Left cardiac atrium (tissue), 4 donors: ENCODE results near the gene DAAM1. TPM values are rescaled to one million over a fixed set of nuclear protein-coding genes. Genes with fewer than 3 reads are reported as not detected.

Source experiments
- ATAC-seq, 2 donors: fragments of 200-7000 bp; cut with Tn5 transposase; one replicate each; pipeline ENCODE4 v1.9.1; 2020; ENCODE audit warnings: mild to moderate bottlenecking in 2 of 2, moderate library complexity in 2 of 2
- DNase-seq: peaks from one replicate; pipeline ENCODE4 v3.0.0-alpha.2; 2020
- intact Hi-C, 2 donors: fragments of 100-400 bp; cut with DNase I; formaldehyde crosslinking; loops; one replicate each; pipeline versions ENCODE4 v1.14.1 to v1.15.1; 2022 to 2023
- total RNA-seq, 2 donors: library from RNA; stranded (reverse); fragmentation: NEBNext Ultra II Directional; extraction: Animal tissue kit (Norgen Biotek cat#: 25700); gene quantifications; one replicate each; pipeline ENCODE4 v1.2.1, GENCODE V29; 2021
- donor health status: DM: no; HTN: yes; CAD: no.
- donor health status: DM: no; HTN: yes; CAD: no; lungs with severe emphysema.
- donor health status: DM: yes; HTN: yes; CAD: no.
- donor health status: Dilated cardiomyopathy.

Gene DAAM1
- total RNA-seq, 2 donors from 2014 or later = 87.2 to 97.1 TPM

- intact Hi-C loops = no loop called here
- no peak for DNase-seq
- no peak for ATAC-seq
Measured at GRCh38 chr14:59299731-59300130, 111.3 kb downstream of the DAAM1 start.

- ATAC-seq (peak in 1 of 2 donors; percentile 44), DNase-seq (no peak)
- intact Hi-C loops = no loop called here
Measured at GRCh38 chr14:59301354-59301753, 112.9 kb downstream of the DAAM1 start.

GRCh38 chr14:59302313-59302712, 113.8 kb downstream of the DAAM1 start:
- DNase-seq (no peak), ATAC-seq (peak in 1 of 2 donors; percentile 58)
- intact Hi-C loops = no loop called here

- ATAC-seq (no peak), DNase-seq (no peak)
- intact Hi-C loops = no loop called here
Measured at GRCh38 chr14:59303216-59303615, 114.7 kb downstream of the DAAM1 start.

- DNase-seq (no peak), ATAC-seq (no peak)
- intact Hi-C loops = no loop called here
Measured at GRCh38 chr14:59305231-59305630, 116.8 kb downstream of the DAAM1 start.

GRCh38 chr14:59305836-59306555, 117.5 kb downstream of the DAAM1 start:
- ATAC-seq (no peak), DNase-seq (no peak)
- intact Hi-C loops = no loop called here

GRCh38 chr14:59306775-59307174, 118.3 kb downstream of the DAAM1 start:
- DNase-seq (no peak), ATAC-seq (peak in 1 of 2 donors; percentile 30)
- intact Hi-C loops = no loop called here

GRCh38 chr14:59308086-59308485, 119.6 kb downstream of the DAAM1 start:
- intact Hi-C loops = no loop called here
- ATAC-seq (no peak), DNase-seq (no peak)

GRCh38 chr14:59308673-59309072, 120.2 kb downstream of the DAAM1 start:
- intact Hi-C loops = no loop called here
- ATAC-seq (peak; percentile 23 to 27), DNase-seq (no peak)

GRCh38 chr14:59309291-59309900, 120.9 kb downstream of the DAAM1 start:
- intact Hi-C loops = no loop called here
- ATAC-seq (peak in 1 of 2 donors; percentile 21), DNase-seq (no peak)

- ATAC-seq = no peak
- intact Hi-C loops = no loop called here
- DNase-seq = no peak
Measured at GRCh38 chr14:59310633-59311032, 122.2 kb downstream of the DAAM1 start.

- intact Hi-C loops = no loop called here
- ATAC-seq (no peak), DNase-seq (no peak)
Measured at GRCh38 chr14:59311723-59312122, 123.3 kb downstream of the DAAM1 start.

- intact Hi-C loops = no loop called here
- no peak for DNase-seq
- no peak for ATAC-seq
Measured at GRCh38 chr14:59313144-59313651, 124.7 kb downstream of the DAAM1 start.

GRCh38 chr14:59313658-59314608, 125.5 kb downstream of the DAAM1 start:
- ATAC-seq (no peak), DNase-seq (no peak)
- intact Hi-C loops = no loop called here

- intact Hi-C loops = no loop called here
- ATAC-seq (no peak), DNase-seq (no peak)
Measured at GRCh38 chr14:59314953-59315599, 126.6 kb downstream of the DAAM1 start.

- ATAC-seq (no peak), DNase-seq (no peak)
- intact Hi-C loops = no loop called here
Measured at GRCh38 chr14:59316151-59316830, 127.8 kb downstream of the DAAM1 start.

- intact Hi-C loops = no loop called here
- ATAC-seq (no peak), DNase-seq (no peak)
Measured at GRCh38 chr14:59317346-59317745, 128.9 kb downstream of the DAAM1 start.

GRCh38 chr14:59317798-59318505, 129.5 kb downstream of the DAAM1 start:
- DNase-seq = no peak
- ATAC-seq = no peak
- intact Hi-C loops = no loop called here
